HS-5 (cell line): ENCODE results near the gene CCDC107.
A peak's percentile ranks its signal among the peaks of the same experiment; 100 is the strongest.

Experiments
- DNase-seq: peaks from one replicate; pipeline ENCODE4 v3.0.0-alpha.2; 2012; ENCODE audit warnings: low read depth

Gene CCDC107

DNA sequence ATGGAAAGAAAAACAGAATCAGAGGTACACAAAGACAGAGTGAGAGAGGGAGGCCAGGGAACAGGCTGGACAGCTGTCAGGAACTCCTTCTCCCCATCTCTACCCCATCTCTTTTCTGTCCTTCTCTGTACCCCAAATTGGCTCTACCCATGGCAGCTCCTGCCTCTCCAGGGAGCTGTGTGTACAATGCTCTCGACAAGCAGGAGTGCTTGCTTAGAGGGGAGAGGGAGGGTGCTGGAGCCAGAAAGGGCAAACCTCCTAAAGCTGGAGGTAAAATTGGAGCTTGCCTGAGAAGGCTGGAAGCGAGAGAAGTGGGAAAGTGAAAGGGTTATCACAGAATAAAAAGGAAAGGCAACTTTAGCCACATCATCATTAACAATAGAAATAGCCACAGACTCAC, 25.2 kb downstream of the CCDC107 start:
- DNase-seq, result no peak

DNA sequence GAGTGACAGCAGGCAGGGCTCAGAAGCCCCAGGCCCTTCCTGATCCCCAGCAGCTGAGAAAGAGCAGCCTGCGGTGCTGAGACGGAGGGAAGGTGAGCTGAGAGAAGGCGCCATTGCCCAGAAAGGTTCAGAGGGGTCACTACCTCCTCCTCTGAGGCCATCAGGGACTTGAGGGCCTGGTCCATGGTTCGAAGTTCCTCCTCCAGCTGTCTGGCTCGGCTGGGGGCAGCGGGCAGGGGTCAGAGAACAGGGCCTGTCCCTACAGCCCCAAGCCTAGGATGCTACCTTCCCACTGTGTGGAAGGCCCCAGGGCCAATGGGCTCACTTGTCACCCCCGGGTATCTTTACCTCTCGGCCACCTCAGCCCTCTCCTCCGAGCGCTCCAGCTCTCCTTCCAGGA, 26.8 kb downstream of the CCDC107 start:
- no peak for DNase-seq

DNA sequence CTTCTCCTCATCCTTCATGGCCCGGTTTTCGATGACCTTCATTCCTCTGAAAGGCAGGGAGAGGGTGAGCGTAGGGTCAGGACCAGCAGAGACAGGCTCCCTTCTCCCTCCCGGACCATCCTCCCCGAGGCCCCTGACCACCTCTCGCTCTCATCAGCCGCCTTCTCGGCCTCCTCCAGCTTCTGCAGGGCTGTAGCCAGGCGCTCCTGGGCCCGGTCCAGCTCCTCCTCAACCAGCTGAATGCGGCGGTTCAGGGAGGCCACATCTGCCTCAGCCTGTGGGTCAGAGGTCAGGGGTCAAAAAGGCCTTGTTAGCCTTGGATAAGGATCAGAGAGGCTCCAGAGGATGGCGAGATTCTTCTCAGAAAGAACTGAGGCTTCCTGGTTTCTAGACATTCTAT, 27.4 kb downstream of the CCDC107 start:
- DNase-seq, result no peak

DNA sequence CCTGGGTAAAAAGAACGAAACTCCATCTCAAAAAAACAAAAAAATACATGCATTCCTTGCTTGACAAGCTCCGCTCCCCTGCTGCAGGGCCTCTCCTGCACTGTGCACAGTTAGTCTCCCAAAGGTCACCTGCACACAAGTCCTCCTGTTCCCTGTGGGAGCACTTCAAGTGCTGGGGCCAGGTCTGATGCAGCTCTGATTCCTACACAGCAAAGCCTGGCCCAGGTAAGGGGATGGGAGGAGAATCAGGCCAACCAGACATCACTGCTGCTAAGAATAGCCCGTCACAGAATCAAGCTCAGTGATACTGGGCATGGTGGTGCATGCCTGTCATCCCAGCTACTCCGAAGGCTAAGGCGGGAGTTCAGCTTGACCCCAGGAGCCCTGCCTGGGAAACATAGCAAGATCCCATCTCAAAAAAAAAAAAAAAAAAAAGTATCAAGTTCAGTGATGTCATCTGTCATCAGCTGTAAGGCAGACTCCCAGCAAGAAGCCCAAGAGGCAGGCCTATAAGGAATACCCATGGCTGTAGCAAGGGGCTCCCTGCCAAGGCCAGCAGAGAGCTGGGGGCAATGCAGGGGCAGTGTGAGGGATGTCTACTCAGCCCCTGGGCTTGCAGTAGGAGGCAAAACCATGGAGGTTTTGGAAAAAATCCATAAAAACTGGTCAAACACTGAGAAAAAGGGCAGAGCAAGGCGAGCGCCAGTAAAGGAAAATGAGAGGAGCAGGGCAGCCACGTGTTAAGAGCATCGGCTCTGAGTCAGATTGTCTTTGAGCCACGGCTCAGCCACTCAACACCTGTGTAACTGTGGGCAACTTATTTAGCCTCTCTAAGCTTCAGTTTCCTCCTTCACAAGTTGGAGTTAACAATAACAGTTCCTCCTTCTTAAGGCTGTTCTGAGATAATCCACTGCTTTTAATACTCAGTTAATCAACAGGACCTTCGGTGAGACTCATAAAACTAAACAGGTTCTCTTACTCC, 28.4 kb downstream of the CCDC107 start:
- DNase-seq, result no peak

DNA sequence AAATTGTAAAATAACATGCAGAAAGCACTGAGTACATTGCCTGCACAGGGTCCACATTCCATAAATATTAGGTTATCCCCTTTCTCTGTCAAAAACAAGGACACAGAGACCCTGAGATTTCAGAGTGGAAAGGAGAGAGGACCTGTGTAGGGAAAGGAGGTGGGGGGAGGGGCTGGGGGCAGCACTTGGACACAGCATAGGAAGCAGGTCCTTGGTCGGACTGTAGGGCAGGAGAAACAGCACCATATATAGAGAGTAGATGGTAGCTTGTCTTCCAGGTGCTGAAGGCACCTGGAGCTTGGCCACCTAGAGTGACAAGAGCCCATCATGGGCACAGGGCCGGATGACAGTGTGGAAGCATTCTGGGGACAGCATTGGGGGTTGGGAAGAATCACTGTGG, 29.2 kb downstream of the CCDC107 start:
- DNase-seq, result no peak

DNA sequence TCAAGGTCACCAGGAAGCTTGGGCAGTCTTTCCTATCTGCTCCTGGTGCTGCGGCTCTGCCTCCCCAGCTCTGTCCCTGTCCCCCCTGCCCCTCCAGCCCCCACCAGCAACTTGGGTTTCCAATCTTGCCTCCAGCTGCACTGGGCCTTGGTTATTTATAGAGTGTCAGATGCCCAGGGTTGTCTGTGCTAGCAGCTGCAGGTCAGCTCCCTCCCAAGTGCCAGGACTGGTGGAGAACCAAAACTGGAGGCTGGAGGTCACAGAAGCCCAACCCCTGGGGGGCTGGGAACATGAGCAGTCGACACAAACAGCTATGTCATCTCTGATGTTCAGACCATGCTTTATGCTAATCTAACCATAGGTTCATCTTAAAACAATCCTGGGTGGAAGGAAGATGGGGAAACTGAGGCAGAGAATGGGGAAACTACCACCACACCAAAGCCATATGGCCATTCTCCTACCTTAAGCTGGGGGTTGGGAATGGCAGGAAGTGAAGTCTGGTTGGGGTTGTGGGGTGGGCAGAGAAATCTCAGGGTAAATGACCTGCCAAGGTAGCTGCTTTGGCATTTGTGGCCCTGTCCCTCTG, 30.0 kb downstream of the CCDC107 start:
- DNase-seq, result no peak

DNA sequence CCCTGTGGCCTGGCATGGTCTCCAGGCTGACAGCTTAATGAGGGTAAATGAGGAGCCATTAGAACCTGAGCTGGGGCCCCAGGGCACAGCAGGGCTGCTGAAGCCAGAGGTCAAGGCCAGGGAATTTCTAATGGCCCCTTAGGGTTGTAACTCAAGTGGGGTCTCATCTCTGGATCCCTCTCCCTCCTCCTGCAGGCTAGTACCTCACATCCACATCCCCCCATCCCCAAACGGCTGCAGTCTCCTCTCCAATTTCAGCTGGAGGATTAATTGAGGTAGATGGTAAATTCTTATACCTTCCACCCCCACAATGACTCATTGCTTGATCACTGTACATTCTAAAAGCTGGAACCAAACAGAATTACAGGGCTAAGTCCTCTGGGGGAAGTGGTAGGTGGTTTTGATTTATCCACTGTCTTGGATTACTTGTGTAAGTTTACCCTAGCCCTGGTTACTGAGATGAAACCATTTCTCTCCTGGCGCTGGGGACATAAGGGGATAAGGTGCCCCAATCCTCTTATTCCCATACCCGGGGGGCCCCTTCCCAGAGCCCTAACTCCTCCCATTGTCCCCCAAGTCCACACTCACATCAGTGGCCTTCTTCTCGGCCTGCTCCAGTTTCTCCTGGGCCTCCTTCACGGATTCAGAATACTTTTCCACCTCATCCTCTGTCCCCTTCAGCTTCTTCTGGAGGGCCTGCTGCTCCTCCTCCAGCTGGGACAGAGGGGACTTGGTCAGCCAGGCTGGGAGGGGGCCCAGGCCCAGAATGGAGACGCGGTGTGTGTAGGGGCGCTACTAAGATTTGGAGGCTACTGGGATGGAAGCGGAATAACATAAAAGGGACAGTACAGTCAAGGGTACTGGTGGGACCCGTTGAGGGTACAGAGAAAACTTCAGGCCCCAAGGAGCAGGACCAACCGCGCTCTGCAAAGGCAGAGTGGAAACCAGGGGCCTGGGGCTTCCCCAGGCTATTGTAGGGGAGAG, 30.8 kb downstream of the CCDC107 start:
- peak; percentile 75 for DNase-seq

DNA sequence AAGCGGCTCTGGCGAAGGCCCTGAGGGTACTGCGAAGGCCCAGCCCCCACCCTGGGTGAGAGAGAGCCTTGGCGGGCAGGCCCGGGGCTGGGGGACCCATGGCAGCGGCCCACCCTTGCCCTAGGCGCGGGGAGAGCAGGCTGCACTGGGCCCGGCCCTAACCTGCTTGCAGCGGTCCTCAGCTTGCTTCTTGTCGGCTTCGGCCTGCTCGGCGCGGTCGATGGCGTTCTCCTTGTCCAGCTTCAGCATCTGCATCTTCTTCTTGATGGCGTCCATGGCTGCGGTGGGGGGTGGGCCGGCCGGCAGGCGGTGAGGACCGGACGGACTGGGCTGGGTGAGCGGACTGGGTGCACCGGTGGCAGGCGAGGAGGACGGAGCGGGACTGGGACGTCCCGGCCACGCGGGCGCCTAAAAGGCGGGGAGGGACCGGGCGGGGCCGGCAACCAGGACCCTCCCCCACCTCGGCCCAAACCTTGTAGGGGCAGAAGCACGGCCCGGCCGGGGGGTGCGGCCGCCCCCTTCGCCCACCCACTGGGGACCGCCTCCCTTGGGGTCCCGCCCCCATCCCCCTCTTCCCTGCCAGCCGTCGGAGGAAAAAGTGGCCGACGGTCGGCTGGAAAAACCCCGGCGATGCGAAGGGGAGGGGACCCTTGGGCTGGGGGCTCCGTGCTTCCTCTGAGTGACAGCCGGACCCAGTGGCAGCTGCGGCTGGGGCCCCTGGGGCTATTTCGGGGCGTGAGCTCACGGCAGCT, 31.6 kb downstream of the CCDC107 start, which contains the start of gene TPM2:
Gene TPM2, minus strand, starts transcription at position 384 of the 752 bp plus-strand sequence. Its CDS starts 108 bp downstream, at position 276.
- no peak for DNase-seq

DNA sequence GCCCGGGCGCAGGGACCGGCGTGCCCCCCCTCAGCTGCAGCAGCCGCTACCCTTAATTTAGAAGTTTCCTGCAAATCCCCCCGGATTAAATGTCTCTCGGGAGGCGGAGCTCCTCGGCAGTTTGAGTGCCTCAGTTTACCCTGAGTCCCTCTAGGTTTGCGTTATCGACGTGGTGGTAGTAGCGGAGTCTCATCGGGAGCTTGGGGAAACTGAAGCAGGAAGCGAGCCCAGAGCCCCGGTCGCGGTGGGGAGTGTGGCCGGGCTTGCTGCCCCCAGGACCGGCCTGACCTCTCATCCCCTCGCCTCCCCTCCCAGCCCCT, 32.2 kb downstream of the CCDC107 start:
- DNase-seq, result no peak

DNA sequence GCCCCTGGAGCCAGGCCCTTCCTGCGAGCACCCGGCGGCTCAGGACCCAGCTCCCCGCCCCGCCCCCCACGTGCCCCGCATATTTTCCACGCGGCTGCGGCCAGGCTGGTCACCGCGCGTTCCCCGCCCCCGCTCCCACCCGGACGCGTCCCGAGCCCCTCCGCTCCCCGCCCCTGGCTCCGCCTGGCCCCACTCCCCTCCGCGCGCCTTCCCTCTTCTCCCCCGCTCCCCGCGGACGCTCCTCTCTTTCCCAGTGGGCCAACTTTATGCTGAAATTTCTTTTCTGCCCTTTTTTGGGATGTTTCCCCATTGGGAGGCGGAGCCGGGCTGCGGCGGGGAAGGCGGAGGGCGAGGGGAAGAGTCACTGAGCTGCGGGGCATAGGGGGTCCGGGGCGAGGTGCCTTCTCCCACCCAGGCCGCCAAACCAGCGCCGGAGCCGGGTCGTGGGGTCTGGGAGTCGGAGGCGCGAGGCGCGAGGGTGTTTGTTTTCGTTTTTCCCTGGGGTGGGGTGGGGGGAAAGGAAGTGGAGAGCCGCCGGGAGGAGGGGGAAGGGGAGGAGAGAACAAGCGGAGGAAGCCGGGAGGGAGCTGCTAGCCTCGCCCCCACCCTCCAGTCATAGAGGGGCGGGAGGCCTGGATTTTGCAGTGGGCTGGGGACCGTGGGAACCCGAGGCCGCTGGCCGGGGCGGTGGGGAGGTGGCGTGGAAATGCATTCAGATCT, 32.7 kb downstream of the CCDC107 start:
- DNase-seq, result no peak

DNA sequence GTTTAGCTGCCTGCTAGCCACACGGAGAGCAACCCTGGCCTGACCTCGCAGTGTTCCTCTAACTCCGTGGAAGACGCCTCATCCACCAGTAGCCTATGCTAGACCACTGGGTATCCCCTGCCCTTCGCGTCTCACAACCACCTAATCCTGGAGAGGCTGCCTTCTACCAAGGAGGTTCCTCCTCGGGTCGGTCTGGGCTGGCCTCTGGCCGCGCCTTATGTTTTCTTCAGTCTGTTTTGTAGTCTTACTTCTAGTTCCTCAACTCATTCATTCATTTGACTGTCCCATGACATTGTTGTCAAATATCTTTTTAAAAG, 33.2 kb downstream of the CCDC107 start:
- no peak for DNase-seq

DNA sequence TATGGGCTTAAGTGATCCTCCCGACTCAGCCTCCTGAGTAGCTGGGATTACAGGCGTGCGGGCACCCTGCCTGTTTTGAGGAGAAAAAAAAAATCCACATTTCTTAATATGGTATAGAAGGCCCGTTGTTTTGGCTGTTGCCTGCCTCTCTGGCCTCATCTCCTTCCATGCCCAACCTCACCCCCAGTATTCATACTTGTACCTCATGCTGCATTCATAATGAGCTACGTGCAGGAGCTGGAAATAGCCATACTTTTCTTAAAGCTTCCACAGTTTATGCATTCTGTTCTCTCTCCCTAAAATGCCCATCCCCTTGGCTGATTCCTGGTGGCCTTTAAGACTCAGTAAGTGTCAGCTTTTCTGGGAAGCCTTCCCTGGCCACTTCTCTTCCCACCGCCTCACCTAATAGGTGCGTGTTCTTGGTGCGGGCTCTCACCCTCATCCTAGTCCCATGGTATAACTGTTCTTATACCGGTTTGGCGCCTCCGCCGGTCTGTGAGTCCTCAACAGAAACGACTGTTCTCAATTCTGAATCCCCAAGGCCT, 33.7 kb downstream of the CCDC107 start:
- DNase-seq, result no peak

DNA sequence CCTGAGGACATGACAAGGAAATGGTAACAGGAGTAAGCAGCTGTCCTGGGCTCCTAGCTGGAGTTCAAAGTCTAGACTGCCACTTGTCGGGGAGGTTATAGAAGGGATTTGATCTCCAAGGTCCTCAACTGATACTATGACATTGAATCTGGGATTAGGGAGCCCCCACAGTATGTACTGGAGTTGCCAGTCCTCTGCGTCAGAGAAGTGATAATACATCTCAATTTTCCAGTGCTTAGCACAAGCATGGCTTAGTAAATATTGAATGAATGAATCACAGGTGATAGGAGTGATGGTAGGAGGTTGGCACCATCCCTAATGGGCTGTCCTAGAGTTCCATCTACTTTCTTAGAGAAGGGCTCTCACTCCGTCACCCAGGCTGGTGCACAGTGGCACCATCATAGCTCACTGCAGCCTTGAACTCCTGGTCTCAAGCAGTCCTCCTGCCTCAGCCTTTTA, 37.9 kb downstream of the CCDC107 start:
- no peak for DNase-seq

DNA sequence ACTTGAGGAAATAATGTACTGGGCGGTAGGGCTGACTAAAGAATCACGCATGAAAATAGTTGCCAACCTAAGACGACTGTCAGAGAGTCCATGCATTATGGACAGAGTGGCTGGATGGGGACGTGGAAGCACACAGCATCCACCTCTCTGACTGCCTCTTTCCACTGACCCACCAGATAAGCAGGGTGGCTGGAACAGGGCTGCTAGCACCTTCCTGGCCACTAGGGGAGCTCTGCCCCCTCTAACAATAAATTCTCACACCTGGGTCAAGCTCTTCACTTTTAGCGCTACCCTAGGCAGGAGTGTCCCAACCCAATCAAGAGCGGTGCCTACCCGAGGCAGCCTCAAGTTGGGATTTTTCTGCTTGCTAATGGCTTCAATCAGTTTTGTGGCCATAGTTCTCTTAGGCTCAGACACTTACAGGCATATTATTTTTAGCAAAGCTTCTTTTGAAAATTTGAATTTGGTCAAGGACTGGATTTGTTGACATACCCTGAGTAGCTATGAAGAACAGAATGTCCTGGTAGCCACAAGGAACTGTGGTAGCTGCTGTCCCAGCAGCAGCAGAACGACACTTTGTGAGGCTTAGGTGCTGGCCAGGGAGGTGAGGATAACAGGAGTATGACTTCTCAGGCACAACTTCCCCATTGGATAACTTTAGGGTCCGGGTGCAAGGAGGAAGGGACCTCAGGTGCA, 38.6 kb downstream of the CCDC107 start:
- DNase-seq, result no peak

DNA sequence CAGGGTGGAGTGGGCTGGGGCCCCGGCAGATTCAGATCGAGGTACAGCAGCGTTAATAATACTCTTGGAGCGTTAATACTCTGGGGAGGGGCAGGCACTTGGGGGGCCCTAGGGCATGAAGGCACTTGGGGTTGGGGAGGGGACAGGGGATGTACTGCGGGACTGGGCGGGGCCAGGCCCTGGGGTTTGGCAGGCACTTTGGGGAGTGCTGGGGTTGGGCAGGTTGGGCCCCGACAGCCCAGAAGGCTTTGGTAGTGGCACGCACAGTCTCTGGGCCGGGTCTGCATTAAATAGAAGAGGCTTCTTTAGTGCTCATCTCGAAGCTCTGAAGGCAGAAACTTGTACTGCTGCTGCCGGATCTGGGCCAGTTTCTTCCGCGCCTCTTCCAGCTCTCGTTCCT, 39.4 kb downstream of the CCDC107 start:
- no peak for DNase-seq

DNA sequence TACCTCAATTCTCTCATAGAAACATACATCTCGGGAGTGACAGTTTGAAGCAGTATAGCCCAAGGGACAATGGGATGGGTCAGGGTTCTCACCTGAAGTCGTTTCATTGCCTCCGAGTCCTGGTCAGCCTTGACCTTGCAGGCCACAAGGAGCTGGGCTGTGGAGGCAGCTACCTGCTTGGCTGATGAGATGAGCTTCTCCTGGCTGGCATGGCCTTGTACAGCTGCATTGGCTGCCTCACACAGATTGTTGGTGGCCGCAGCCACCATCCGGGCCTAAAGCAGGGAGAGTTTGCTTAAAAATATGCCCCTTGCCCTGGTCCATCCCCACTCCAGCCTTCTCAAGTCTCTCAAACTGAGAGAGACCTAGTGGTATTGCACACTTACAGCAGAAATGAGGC, 40.1 kb downstream of the CCDC107 start:
- DNase-seq, result no peak

DNA sequence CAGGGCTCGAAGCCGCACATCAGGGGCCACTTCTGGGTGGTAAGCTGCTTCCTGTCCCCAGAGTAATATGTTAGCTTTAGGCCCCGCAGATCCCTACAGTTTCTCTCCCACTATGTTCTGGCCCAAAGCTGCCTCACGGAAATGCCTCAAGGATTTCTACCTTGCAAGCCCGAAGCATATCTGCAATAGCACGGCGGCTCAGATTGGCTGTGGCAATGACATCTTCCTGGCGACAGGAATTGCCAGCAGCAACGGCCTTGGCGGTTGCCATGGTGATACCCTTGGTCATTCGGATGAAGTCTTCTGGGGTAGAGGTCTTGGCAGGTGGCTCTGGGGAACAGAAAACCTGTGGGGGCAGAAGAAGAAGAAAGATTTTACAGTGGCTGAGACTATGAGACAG, 41.9 kb downstream of the CCDC107 start:
- DNase-seq, result no peak

DNA sequence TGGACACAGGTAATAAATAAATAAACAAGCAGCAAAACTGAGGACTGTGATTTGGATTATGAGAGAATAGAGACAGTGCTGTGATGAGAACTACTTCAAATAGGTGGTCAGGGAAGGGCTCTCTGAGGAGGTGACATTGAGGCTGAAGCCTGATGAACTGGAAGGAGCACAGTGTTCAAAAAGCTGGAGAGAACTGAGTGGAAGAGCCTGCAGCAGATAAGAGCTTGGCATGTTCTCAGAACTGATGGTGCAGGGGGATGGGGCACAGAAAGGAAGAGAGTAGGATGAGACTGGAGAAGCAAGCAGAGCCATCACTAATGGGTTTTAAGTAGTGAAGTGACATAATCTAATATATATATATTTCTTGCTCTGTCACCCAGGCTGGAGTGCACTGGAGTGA, 42.9 kb downstream of the CCDC107 start:
- DNase-seq, result no peak

DNA sequence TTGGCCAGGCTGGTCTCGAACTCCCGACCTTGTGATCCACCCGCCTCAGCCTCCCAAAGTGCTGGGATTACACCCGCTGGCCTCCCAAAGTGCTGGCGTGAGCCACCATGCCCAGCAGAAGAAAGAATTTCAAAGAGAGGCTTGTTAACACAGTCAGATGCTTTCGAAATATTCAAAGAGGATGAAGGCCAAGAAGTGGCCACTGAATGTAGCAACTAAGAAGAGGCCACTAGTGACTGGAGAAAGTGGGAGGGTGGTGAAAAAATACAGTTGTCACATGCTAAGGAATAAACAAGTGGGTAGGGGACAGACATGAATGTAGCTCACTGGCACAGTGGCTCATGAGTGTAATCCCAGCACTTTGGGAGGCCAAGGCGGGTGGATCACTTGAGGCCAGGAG, 44.6 kb downstream of the CCDC107 start:
- no peak for DNase-seq
